Sigmoid colon (tissue), 4 donors: ENCODE data around the gene SLC22A1.
"Not testable (repeated sequence)": the region's sequence is repeated elsewhere in the genome, so short reads cannot be mapped to it uniquely, and the experiment has no call there.

Source experiments
- EP300 ChIP-seq, 4 donors: sonication (generic); formaldehyde crosslinking; IDR thresholded peaks; one replicate each; pipeline ENCODE4 v1.6.1; 2017; ENCODE audit warnings: antibody characterized with exemption in 4 of 4
- POLR2A ChIP-seq, 2 donors: fragments of 450-650 bp; IDR thresholded peaks; one replicate each; pipeline ENCODE4 v1.6.1; 2016; ENCODE audit warnings: antibody characterized with exemption in 2 of 2, mild to moderate bottlenecking in 2 of 2, moderate library complexity in 2 of 2
- POLR2AphosphoS5 ChIP-seq, 4 donors: sonication (generic); formaldehyde crosslinking; IDR thresholded peaks; one replicate each; pipeline ENCODE4 v1.6.1; 2017; ENCODE audit warnings: antibody characterized with exemption in 4 of 4
- TF ChIP-seq, protein P1 (sequence below), 4 experiments: fragments of 450-650 bp in 3 of 4; fragments of 200-600 bp in 1 of 4; IDR thresholded peaks; one replicate each; pipeline ENCODE4 v1.5.1; 2016 to 2019; ENCODE audit warnings: antibody characterized with exemption in 4 of 4, mild to moderate bottlenecking in 3 of 4, moderate library complexity in 2 of 4

DNA sequence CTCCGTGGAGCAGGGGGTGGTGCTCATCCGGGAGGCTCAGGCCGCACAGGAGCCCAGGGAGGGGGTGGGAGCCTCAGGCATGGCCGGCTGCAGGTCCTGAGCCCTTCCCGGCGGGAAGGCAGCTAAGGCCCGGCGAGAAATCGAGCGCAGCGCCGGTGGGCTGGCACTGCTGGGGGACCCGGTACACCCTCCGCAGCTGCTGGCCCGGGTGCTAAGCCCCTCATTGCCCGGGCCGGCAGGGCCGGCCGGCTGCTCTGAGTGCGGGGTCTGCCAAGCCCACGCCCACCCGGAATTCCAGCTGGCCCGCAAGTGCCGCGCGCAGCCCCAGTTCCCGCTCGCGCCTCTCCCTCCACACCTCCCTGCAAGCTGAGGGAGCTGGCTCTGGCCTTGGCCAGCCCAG is 7.1 kb upstream of the SLC22A1 start:
- TF ChIP-seq, protein P1, sequence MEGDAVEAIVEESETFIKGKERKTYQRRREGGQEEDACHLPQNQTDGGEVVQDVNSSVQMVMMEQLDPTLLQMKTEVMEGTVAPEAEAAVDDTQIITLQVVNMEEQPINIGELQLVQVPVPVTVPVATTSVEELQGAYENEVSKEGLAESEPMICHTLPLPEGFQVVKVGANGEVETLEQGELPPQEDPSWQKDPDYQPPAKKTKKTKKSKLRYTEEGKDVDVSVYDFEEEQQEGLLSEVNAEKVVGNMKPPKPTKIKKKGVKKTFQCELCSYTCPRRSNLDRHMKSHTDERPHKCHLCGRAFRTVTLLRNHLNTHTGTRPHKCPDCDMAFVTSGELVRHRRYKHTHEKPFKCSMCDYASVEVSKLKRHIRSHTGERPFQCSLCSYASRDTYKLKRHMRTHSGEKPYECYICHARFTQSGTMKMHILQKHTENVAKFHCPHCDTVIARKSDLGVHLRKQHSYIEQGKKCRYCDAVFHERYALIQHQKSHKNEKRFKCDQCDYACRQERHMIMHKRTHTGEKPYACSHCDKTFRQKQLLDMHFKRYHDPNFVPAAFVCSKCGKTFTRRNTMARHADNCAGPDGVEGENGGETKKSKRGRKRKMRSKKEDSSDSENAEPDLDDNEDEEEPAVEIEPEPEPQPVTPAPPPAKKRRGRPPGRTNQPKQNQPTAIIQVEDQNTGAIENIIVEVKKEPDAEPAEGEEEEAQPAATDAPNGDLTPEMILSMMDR (IDR thresholded peaks at IDR 0.05) = not testable (repeated sequence)
- TF ChIP-seq POLR2AphosphoS5, POLR2A, EP300 (IDR thresholded peaks at IDR 0.05): not testable (repeated sequence)
